Activated naive CD8-positive, alpha-beta T cell (primary cell): Measurements from ENCODE around the gene ARGLU1.

Experiments
- H3K27ac Mint-ChIP-seq: one replicate; pipeline ENCODE4 v1.8.0; 2021; ENCODE audit warnings: mixed read lengths
- H3K27me3 Mint-ChIP-seq: one replicate; pipeline ENCODE4 v1.8.0; 2021; ENCODE audit warnings: mixed read lengths
- H3K36me3 Mint-ChIP-seq: one replicate; pipeline ENCODE4 v1.8.0; 2021; ENCODE audit warnings: mixed read lengths
- H3K4me1 Mint-ChIP-seq: one replicate; pipeline ENCODE4 v1.8.0; 2021; ENCODE audit warnings: low read depth, mixed read lengths
- H3K4me3 Mint-ChIP-seq: one replicate; pipeline ENCODE4 v1.8.0; 2021; ENCODE audit warnings: mild to moderate bottlenecking, mixed read lengths
- H3K9me3 Mint-ChIP-seq: one replicate; pipeline ENCODE4 v1.8.0; 2021; ENCODE audit warnings: low read depth, mixed read lengths

The ARGLU1 gene

GRCh38 chr13:106496072-106496997 lies 71.6 kb downstream of the ARGLU1 start:
- H3K27ac Mint-ChIP-seq, result no peak overlapping the region
- no peak overlapping the region for H3K4me3 Mint-ChIP-seq
- H3K27me3 Mint-ChIP-seq, result peaks cover 40% of the 10 kb centered on the region
- H3K9me3 Mint-ChIP-seq, result no peaks in the 10 kb centered on the region
- peaks cover 13% of the 10 kb centered on the region for H3K4me1 Mint-ChIP-seq
- no peaks in the 10 kb centered on the region for H3K36me3 Mint-ChIP-seq

DNA sequence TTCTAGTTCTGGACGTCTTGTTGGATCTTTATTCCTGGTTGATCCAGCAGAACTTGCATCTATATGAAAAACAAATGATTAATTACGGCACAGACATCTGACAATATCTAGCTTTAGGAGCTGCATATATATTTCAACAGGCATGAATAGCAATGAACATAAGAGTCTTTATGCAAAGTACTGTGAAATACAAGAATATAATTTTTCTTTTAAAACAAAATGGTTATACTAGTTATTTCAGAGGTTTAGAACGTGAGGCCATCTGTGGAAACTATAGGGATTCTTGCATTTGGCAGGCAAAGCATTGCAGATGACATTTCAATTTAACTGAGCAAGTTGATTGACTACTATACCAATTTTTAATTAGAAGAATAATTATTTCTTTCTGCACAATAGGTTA lies 73.0 kb downstream of the ARGLU1 start:
- no peaks in the 10 kb centered on the region for H3K36me3 Mint-ChIP-seq
- H3K27ac Mint-ChIP-seq, result no peak overlapping the region
- peaks cover 22% of the 10 kb centered on the region for H3K4me1 Mint-ChIP-seq
- H3K4me3 Mint-ChIP-seq, result no peak overlapping the region
- H3K9me3 Mint-ChIP-seq, result no peaks in the 10 kb centered on the region
- peaks cover 48% of the 10 kb centered on the region for H3K27me3 Mint-ChIP-seq

- Mint-ChIP-seq H3K27me3 (peaks cover 48% of the 10 kb centered on the region), H3K9me3 (no peaks in the 10 kb centered on the region), H3K27ac (no peak overlapping the region)
These were observed 73.4 kb downstream of the ARGLU1 start for GRCh38 chr13:106494506-106494905.

DNA sequence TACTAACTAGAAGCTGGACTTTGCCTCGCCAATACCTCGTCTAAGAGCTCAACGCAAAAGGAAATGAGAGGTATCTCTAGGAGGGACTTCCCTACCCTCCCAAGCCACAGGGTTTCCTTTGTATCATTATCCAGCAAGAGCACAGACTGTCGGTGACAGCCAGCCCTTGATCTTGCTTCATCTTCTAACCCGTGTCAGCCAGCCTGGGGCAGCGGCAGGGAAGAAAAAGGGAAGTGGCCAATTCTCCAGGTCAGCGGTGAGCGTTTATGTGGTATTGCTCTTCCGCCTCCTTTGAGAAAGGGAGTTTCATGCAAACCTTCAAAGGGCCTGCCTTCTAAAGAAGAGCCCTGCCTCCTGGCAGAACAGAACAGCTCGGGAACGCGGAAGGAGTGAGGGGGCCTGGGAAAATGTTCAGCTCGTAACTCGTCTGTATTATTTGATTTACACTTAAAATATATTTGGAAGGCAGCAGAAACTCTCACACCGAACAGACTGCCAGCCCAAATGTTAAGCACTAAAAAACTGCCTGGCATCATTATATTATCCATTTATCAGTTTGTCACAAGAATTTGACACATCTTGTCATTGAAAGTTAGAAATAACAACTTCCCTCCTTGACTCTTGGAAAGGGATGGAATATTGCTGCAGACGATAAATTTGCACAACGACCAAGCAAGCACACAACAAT lies 74.3 kb downstream of the ARGLU1 start:
- no peaks in the 10 kb centered on the region for H3K9me3 Mint-ChIP-seq
- H3K27me3 Mint-ChIP-seq, result peaks cover 55% of the 10 kb centered on the region
- peaks cover 22% of the 10 kb centered on the region for H3K4me1 Mint-ChIP-seq
- H3K36me3 Mint-ChIP-seq, result no peaks in the 10 kb centered on the region
- no peak overlapping the region for H3K27ac Mint-ChIP-seq
- H3K4me3 Mint-ChIP-seq, result no peak overlapping the region

More at GRCh38 chr13:106494506-106494905, 73.4 kb downstream of the ARGLU1 start:
- H3K36me3 Mint-ChIP-seq, result no peaks in the 10 kb centered on the region
- H3K4me3 Mint-ChIP-seq, result no peak overlapping the region
- peaks cover 22% of the 10 kb centered on the region for H3K4me1 Mint-ChIP-seq

GRCh38 chr13:106492588-106493475 lies 75.1 kb downstream of the ARGLU1 start:
- Mint-ChIP-seq H3K4me3 (no peak overlapping the region), H3K36me3 (no peaks in the 10 kb centered on the region), H3K4me1 (peaks cover 22% of the 10 kb centered on the region), H3K27me3 (peaks cover 56% of the 10 kb centered on the region), H3K27ac (no peak overlapping the region), H3K9me3 (no peaks in the 10 kb centered on the region)

GRCh38 chr13:106491928-106492587 lies 75.9 kb downstream of the ARGLU1 start:
- Mint-ChIP-seq H3K4me3 (no peak overlapping the region), H3K27me3 (peaks cover 52% of the 10 kb centered on the region), H3K36me3 (no peaks in the 10 kb centered on the region), H3K27ac (no peak overlapping the region), H3K9me3 (no peaks in the 10 kb centered on the region), H3K4me1 (peaks cover 22% of the 10 kb centered on the region)
